Adrenal gland (tissue), 5 donors: ENCODE results near the gene PI4KA.

ENCODE experiments used
- POLR2A ChIP-seq, 2 donors: fragments of 450-650 bp; IDR thresholded peaks; one replicate each; pipeline ENCODE4 v1.6.1; 2017; ENCODE audit warnings: antibody characterized with exemption in 2 of 2, mild to moderate bottlenecking in 2 of 2, moderate library complexity in 1 of 2
- TF ChIP-seq, protein P1 (sequence below), 6 experiments: fragments of 450-650 bp in 4 of 6; fragments of 200-600 bp in 2 of 6; sonication (generic) in 1 of 6; IDR thresholded peaks; 1 replicate in 5 of 6; 2 replicates in 1 of 6; pipeline versions ENCODE4 v1.5.1 to v1.8.0; 2016 to 2021; ENCODE audit warnings: antibody characterized with exemption in 6 of 6, mild to moderate bottlenecking in 2 of 6, moderate library complexity in 1 of 6
- donor health status: DM: no; HTN: no; CAD: no.

DNA sequence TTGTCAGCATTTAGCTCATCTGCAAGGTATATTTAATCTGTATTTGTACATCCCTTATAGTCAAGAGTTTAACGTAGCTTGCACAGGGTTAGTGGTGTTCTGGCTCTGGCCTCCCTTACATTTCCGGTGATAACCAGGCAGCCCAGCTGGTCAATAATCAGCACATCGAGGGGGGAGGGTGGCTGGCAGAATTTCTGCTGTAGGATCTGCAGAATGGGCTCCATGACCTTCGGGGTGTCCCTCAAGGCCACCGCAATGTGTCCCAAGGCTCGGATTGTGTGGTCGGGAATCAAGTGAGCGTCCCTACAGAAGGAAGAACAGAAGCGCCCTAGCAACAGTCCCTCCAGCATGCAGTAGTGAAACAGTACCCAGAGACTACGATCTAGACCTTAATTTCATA lies 59.6 kb downstream of the PI4KA start:
- TF ChIP-seq, protein P1, sequence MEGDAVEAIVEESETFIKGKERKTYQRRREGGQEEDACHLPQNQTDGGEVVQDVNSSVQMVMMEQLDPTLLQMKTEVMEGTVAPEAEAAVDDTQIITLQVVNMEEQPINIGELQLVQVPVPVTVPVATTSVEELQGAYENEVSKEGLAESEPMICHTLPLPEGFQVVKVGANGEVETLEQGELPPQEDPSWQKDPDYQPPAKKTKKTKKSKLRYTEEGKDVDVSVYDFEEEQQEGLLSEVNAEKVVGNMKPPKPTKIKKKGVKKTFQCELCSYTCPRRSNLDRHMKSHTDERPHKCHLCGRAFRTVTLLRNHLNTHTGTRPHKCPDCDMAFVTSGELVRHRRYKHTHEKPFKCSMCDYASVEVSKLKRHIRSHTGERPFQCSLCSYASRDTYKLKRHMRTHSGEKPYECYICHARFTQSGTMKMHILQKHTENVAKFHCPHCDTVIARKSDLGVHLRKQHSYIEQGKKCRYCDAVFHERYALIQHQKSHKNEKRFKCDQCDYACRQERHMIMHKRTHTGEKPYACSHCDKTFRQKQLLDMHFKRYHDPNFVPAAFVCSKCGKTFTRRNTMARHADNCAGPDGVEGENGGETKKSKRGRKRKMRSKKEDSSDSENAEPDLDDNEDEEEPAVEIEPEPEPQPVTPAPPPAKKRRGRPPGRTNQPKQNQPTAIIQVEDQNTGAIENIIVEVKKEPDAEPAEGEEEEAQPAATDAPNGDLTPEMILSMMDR (IDR thresholded peaks at IDR 0.05) = no peak
- TF ChIP-seq POLR2A (IDR thresholded peaks at IDR 0.05) = no peak
